ENCODE data around the gene CRYBG2. TPM values are rescaled to one million over a fixed set of nuclear protein-coding genes. Genes with fewer than 3 reads are reported as not detected.

The CRYBG2 gene
- polyA plus RNA-seq, 3 donors, result 0.52 TPM; not detected in 2

- Histone ChIP-seq H3K4me2 (replicated peaks; ENCODE audit: extremely low read depth, low read length, poor library complexity, severe bottlenecking) (peak overlapping the region; percentile 82), H3K9ac (ENCODE audit: insufficient read depth, low read length, poor library complexity, severe bottlenecking) (peak overlapping the region; percentile 73), H3K27me3 (ENCODE audit: control insufficient read depth in 2 of 2, insufficient read depth in 2 of 2, low read length in 2 of 2) (no peaks in the 10 kb centered on the region), H3K79me2 (ENCODE audit: insufficient read depth, low read length) (peaks cover 65% of the 10 kb centered on the region), H3K36me3 (replicated peaks in 1 of 2; ENCODE audit: control insufficient read depth in 1 of 2, insufficient read depth in 2 of 2, low read length in 2 of 2) (peaks cover 12 to 28% of the 10 kb centered on the region in 2 donors), H3K9me3 (replicated peaks in 1 of 2; ENCODE audit: control insufficient read depth in 1 of 2, insufficient read depth in 1 of 2, low read length in 2 of 2) (no peaks in the 10 kb centered on the region), H2AFZ (ENCODE audit: insufficient read depth, low read depth, low read length, poor library complexity, severe bottlenecking) (peak overlapping the region; percentile 55), H4K20me1 (ENCODE audit: insufficient read depth, low read length) (no peaks in the 10 kb centered on the region), H3K4me3 (replicated peaks in 1 of 3; ENCODE audit: low read depth in 2 of 3, low read length in 3 of 3) (peak overlapping the region; percentile 58 to 83 (median 71)), H3K27ac (ENCODE audit: low read depth in 1 of 2, low read length in 2 of 2) (peak overlapping the region; percentile 91 to 97), H3K4me1 (ENCODE audit: control insufficient read depth in 1 of 2, insufficient read depth in 2 of 2, low read length in 2 of 2) (peaks cover 71 to 91% of the 10 kb centered on the region in 2 donors)
- intact Hi-C loops (cut with micrococcal nuclease), result loop anchor here in 1 of 2 donors (2.0 kb wide), 2 partner anchors 15 to 27 kb away; no protein-coding TSS in a partner anchor
- H3K4me1 Mint-ChIP-seq, result peaks cover 77% of the 10 kb centered on the region
- H3K27ac Mint-ChIP-seq, result peak overlapping the region; percentile 95 to 100 (median 100)
- H3K4me3 Mint-ChIP-seq, result peak overlapping the region; percentile 95 to 98
- TF ChIP-seq CTCF (IDR thresholded peaks at IDR 0.05), result no peak
- peaks cover 0 to 4% (median 0%) of the 10 kb centered on the region in 3 donors for H3K27me3 Mint-ChIP-seq (ENCODE audit: low read depth in 3 of 3)
- H3K36me3 Mint-ChIP-seq, result peaks cover 19 to 34% of the 10 kb centered on the region in 2 donors
- H3K9me3 Mint-ChIP-seq, result peaks cover 0 to 2% (median 0%) of the 10 kb centered on the region in 7 donors
- peak in 2 of 3 donors; percentile 73 to 76 for DNase-seq
- 3% methylated on average over 8 of the region's 8 CpGs for WGBS (ENCODE audit: insufficient coverage)
These were observed 48.2 kb downstream of the CRYBG2 start for GRCh38 chr1:26305667-26306289.

GRCh38 chr1:26302733-26303405 is 51.1 kb downstream of the CRYBG2 start:
- Mint-ChIP-seq H3K36me3 (peaks cover 34 to 63% of the 10 kb centered on the region in 2 donors), H3K4me3 (no peak overlapping the region), H3K27ac (peak overlapping the region in 4 of 7 donors; percentile 24 to 80 (median 50)), H3K4me1 (peaks cover 82% of the 10 kb centered on the region), H3K27me3 (ENCODE audit: low read depth in 3 of 3) (peaks cover 0 to 2% (median 0%) of the 10 kb centered on the region in 3 donors), H3K9me3 (peaks cover 0 to 2% (median 0%) of the 10 kb centered on the region in 7 donors)
- intact Hi-C loops (cut with micrococcal nuclease), result no loop called here
- Histone ChIP-seq H3K79me2 (ENCODE audit: insufficient read depth, low read length) (peaks cover 75% of the 10 kb centered on the region), H3K4me1 (ENCODE audit: control insufficient read depth in 1 of 2, insufficient read depth in 2 of 2, low read length in 2 of 2) (peaks cover 57 to 79% of the 10 kb centered on the region in 2 donors), H3K36me3 (replicated peaks in 1 of 2; ENCODE audit: control insufficient read depth in 1 of 2, insufficient read depth in 2 of 2, low read length in 2 of 2) (peaks cover 22 to 55% of the 10 kb centered on the region in 2 donors), H4K20me1 (ENCODE audit: insufficient read depth, low read length) (no peaks in the 10 kb centered on the region), H3K9me3 (replicated peaks in 1 of 2; ENCODE audit: control insufficient read depth in 1 of 2, insufficient read depth in 1 of 2, low read length in 2 of 2) (no peaks in the 10 kb centered on the region), H3K4me2 (replicated peaks; ENCODE audit: extremely low read depth, low read length, poor library complexity, severe bottlenecking) (no peak overlapping the region), H3K27me3 (ENCODE audit: control insufficient read depth in 2 of 2, insufficient read depth in 2 of 2, low read length in 2 of 2) (no peaks in the 10 kb centered on the region), H3K4me3 (replicated peaks in 1 of 3; ENCODE audit: low read depth in 2 of 3, low read length in 3 of 3) (no peak overlapping the region), H2AFZ (ENCODE audit: insufficient read depth, low read depth, low read length, poor library complexity, severe bottlenecking) (no peak overlapping the region), H3K27ac (ENCODE audit: low read depth in 1 of 2, low read length in 2 of 2) (peak overlapping the region in 1 of 2 donors; percentile 49), H3K9ac (ENCODE audit: insufficient read depth, low read length, poor library complexity, severe bottlenecking) (no peak overlapping the region)
- no peak for TF ChIP-seq CTCF (IDR thresholded peaks at IDR 0.05)
- WGBS (ENCODE audit: insufficient coverage), result 90% methylated on average over 6 of the region's 8 CpGs
- no peak for DNase-seq

All from CD14-positive monocyte (primary cell).